Measurements from ENCODE around the gene RFT1.

DNA sequence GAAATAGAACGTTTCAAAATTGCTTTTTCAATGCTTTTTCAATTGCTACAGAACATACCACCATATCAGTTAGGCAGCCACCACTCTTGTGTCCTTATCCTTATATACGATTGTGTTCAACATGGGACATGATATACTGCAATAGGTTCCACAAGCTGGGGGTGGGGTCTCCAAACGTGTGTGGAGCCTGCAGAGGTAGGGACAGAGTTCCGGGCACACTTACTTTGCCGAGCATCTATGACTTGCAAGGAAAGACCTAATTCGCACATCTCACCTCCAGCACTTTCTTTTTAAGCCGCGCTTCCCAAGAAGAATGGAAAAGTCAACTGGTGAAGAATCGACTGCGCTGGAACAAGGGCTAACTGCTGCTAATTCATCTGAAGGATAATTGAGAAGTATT is 44.8 kb downstream of the RFT1 start:
- TF ChIP-seq, protein P1, sequence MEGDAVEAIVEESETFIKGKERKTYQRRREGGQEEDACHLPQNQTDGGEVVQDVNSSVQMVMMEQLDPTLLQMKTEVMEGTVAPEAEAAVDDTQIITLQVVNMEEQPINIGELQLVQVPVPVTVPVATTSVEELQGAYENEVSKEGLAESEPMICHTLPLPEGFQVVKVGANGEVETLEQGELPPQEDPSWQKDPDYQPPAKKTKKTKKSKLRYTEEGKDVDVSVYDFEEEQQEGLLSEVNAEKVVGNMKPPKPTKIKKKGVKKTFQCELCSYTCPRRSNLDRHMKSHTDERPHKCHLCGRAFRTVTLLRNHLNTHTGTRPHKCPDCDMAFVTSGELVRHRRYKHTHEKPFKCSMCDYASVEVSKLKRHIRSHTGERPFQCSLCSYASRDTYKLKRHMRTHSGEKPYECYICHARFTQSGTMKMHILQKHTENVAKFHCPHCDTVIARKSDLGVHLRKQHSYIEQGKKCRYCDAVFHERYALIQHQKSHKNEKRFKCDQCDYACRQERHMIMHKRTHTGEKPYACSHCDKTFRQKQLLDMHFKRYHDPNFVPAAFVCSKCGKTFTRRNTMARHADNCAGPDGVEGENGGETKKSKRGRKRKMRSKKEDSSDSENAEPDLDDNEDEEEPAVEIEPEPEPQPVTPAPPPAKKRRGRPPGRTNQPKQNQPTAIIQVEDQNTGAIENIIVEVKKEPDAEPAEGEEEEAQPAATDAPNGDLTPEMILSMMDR (IDR thresholded peaks at IDR 0.05), result no peak
- TF ChIP-seq EZH2phosphoT487 (IDR thresholded peaks at IDR 0.05), result no peak

Data from neural progenitor cell (in vitro differentiated cells).